Mucosa of descending colon (tissue), 3 donors: Measurements from ENCODE around the gene SNX25. TPM values are rescaled to one million over a fixed set of nuclear protein-coding genes. Genes with fewer than 3 reads are reported as not detected.

ENCODE experiments used
- ATAC-seq: fragments of 200-7000 bp; cut with Tn5 transposase; one replicate; pipeline ENCODE4 v1.9.1; 2020; ENCODE audit warnings: mild to moderate bottlenecking, moderate library complexity
- DNase-seq, 3 donors: peaks; one replicate each; pipeline ENCODE4 v3.0.0-alpha.2; 2020
- H3K36me3 ChIP-seq: fragments of 200-600 bp; one replicate; pipeline ENCODE4 v1.8.0; 2021; ENCODE audit warnings: low read depth, mild to moderate bottlenecking
- H3K4me1 ChIP-seq: fragments of 200-600 bp; one replicate; pipeline ENCODE4 v1.8.0; 2021; ENCODE audit warnings: low read depth, mild to moderate bottlenecking
- H3K4me3 ChIP-seq: fragments of 200-600 bp; one replicate; pipeline ENCODE4 v1.8.0; 2021; ENCODE audit warnings: mild to moderate bottlenecking
- H3K9me3 ChIP-seq: fragments of 200-600 bp; one replicate; pipeline ENCODE4 v1.8.0; 2021; ENCODE audit warnings: mild to moderate bottlenecking
- CTCF ChIP-seq: fragments of 200-600 bp; IDR thresholded peaks from one replicate; pipeline ENCODE4 v1.8.0; 2022; ENCODE audit warnings: antibody characterized with exemption, mild to moderate bottlenecking
- intact Hi-C, 2 donors: fragments of 100-400 bp; cut with DNase I in 1 of 2; cut with micrococcal nuclease in 1 of 2; formaldehyde crosslinking; loops; one replicate each; pipeline versions ENCODE4 v1.11.0 to v1.11.1; 2022; cut with DNase I, micrococcal nuclease
- total RNA-seq, 3 donors: library from RNA; stranded (reverse); fragmentation: NEBNext Ultra II Directional in 2 of 3; extraction: Animal tissue kit (Norgen Biotek cat#: 25700) in 2 of 3; gene quantifications; one replicate each; pipeline versions ENCODE4 v1.2.1 to v1.2.4, GENCODE V29; 2021 to 2023
- donor health status: DM: no; HTN: no; CAD: no; lungs with moderate emphysema.
- donor health status: DM: no; HTN: no; CAD: no.
- donor health status: DM: no; HTN: yes; CAD: no.

Gene SNX25
- total RNA-seq, 3 donors from 2014 or later, result 10.8 to 29.7 (median 16.8) TPM

DNA sequence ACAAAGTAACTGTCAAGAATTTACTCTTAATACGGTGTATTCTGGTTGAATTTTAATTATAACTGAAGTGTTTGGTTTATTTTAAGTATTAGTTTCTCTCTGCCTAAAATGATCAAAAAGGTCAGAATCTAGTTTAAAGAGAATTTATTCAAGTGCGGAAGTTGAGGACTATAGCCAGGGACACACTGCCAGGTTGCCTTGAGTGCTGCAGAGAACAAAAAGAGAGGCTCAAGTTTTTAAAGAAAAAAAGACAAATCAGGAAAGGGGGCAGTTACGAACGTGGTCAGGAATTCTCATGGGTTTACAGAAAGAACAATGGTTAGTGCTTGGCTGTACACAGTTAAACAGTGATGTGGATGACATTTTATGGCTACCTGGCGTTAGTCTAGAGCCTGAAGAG, 81.3 kb downstream of the SNX25 start:
- ATAC-seq (no peak), DNase-seq (no peak)
- intact Hi-C loops, result no loop called here
- H3K4me3 ChIP-seq, result no peak overlapping the region
- no peaks in the 10 kb centered on the region for H3K4me1 ChIP-seq
- no peak for TF ChIP-seq CTCF
- H3K9me3 ChIP-seq, result no peaks in the 10 kb centered on the region
- H3K36me3 ChIP-seq, result no peaks in the 10 kb centered on the region

- TF ChIP-seq CTCF, result no peak
- DNase-seq (no peak), ATAC-seq (no peak)
- intact Hi-C loops, result no loop called here
- Histone ChIP-seq H3K4me3 (no peak overlapping the region), H3K9me3 (no peaks in the 10 kb centered on the region), H3K36me3 (no peaks in the 10 kb centered on the region), H3K4me1 (no peaks in the 10 kb centered on the region)
Observed at GRCh38 chr4:185293202-185293601, 83.8 kb downstream of the SNX25 start.

DNA sequence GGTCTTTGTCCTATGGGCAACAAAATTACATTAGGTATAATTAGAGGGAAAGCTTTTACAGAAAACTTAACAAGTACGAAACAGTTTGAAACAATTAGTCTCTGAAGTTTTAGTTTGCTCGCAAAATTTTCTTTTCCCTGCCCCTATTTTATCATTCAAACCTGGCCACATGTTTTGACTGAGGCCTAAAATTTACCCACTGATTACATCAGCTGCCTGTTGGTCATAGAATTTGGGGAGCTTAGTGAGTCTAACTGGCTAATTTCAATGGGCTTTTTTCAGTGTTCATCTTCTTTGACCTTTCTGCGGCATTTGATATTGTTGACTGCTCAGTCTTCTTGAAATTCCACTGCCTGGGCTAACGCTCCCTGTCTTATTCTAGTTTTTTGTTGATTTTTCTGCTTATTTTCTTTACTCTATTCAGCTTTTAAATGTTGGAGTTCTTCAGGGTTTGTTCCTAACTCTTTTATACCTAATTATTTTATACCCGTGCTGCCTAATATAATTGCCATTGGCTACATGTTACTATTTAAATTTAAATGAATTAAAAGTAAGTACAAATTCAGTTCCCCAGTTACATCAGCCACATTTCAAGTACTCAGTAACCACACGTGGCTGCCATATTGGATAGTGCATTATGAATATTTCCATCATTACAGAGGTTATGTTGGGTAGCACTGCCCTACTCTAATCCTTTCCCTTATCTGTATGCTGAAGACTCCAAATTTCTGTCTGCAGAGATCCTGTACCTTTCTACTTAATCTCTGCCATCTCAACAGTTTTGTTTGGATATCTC, 87.5 kb downstream of the SNX25 start:
- no peaks in the 10 kb centered on the region for H3K9me3 ChIP-seq
- H3K4me3 ChIP-seq, result no peak overlapping the region
- H3K4me1 ChIP-seq, result no peaks in the 10 kb centered on the region
- no peak for DNase-seq
- H3K36me3 ChIP-seq, result no peaks in the 10 kb centered on the region
- TF ChIP-seq CTCF, result no peak
- intact Hi-C loops, result no loop called here
- no peak for ATAC-seq

DNA sequence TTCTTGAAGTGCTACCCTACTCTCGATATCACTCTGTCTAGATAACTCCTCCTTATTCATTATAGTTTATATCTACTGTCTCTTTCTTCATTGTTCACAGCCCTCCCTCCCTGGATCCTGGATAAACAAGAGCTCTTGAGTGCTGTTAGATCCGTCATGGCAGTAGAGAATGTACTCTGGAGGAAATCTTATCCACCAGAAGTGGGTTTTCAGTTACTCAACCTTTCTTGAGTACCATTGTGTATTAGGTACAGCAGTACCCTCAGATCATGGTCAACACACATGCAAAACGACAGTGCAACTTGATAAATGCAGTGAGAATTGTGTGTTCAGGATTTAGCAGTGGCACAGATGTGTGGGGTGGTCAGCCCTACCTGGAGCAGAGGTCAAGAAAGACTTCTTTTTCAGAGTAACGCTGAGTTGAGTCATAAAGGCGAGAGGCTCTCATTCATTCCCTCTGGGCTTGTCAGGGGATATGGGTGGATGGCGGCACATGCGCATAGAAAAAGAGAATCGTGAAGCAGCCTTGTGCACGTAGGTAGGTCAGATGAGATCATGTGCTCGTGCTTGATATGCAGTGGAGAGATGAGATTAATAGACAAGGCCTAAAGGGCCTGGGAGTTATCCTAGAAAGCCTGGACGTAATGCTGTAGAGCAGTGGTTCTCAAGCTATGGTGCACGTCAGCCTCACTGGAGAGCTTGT, 89.5 kb downstream of the SNX25 start:
- peaks cover 3% of the 10 kb centered on the region for H3K4me1 ChIP-seq
- intact Hi-C loops, result no loop called here
- H3K9me3 ChIP-seq, result no peaks in the 10 kb centered on the region
- no peak for TF ChIP-seq CTCF
- no peak for ATAC-seq
- no peak for DNase-seq
- H3K4me3 ChIP-seq, result no peak overlapping the region
- no peaks in the 10 kb centered on the region for H3K36me3 ChIP-seq

GRCh38 chr4:185304541-185304940, 95.1 kb downstream of the SNX25 start:
- ATAC-seq (no peak), DNase-seq (no peak)
- no peak for TF ChIP-seq CTCF
- Histone ChIP-seq H3K9me3 (no peaks in the 10 kb centered on the region), H3K4me1 (peaks cover 9% of the 10 kb centered on the region), H3K36me3 (no peaks in the 10 kb centered on the region), H3K4me3 (no peak overlapping the region)
- intact Hi-C loops, result no loop called here
